Heart right ventricle (tissue), 16 donors: ENCODE measurements around the gene ACSS1. TPM values are rescaled to one million over a fixed set of nuclear protein-coding genes. Genes with fewer than 3 reads are reported as not detected.

Experiments used
- ATAC-seq, 8 donors: fragments of 200-7000 bp; cut with Tn5 transposase; one replicate each; pipeline ENCODE4 v1.9.1; 2020; ENCODE audit warnings: mild to moderate bottlenecking in 8 of 8, moderate library complexity in 8 of 8, moderate number of reproducible peaks in 1 of 8
- DNase-seq, 2 donors: peaks; one replicate each; pipeline ENCODE4 v3.0.0-alpha.2; 2020
- H3K27ac ChIP-seq, 10 donors: fragments of 200-600 bp; sonication (generic) in 2 of 10; one replicate each; pipeline versions ENCODE4 v1.5.0 to v1.8.0; 2020 to 2022; ENCODE audit warnings: mild to moderate bottlenecking in 3 of 10
- H3K27me3 ChIP-seq, 7 donors: fragments of 200-600 bp; one replicate each; pipeline ENCODE4 v1.8.0; 2021 to 2022; ENCODE audit warnings: mild to moderate bottlenecking in 2 of 7
- H3K36me3 ChIP-seq, 9 donors: fragments of 200-600 bp; sonication (generic) in 1 of 9; one replicate each; pipeline versions ENCODE4 v1.5.0 to v1.8.0; 2020 to 2022; ENCODE audit warnings: mild to moderate bottlenecking in 2 of 9
- H3K4me1 ChIP-seq, 9 donors: fragments of 200-600 bp; sonication (generic) in 1 of 9; one replicate each; pipeline versions ENCODE4 v1.5.0 to v1.8.0; 2020 to 2022; ENCODE audit warnings: mild to moderate bottlenecking in 4 of 9
- H3K4me3 ChIP-seq, 10 donors: fragments of 200-600 bp; sonication (generic) in 2 of 10; one replicate each; pipeline versions ENCODE4 v1.5.0 to v1.8.0; 2020 to 2022; ENCODE audit warnings: mild to moderate bottlenecking in 7 of 10, moderate library complexity in 2 of 10
- H3K9me3 ChIP-seq, 11 donors: fragments of 200-600 bp in 10 of 11; sonication (generic) in 2 of 11; one replicate each; pipeline versions ENCODE4 v1.5.0 to v1.8.0; 2013 to 2022; ENCODE audit warnings: mild to moderate bottlenecking in 2 of 11, control low read depth in 1 of 11, moderate library complexity in 1 of 11
- CTCF ChIP-seq, 9 donors: fragments of 200-600 bp; sonication (generic) in 2 of 9; IDR thresholded peaks; one replicate each; pipeline versions ENCODE4 v1.5.0 to v1.8.0; 2021 to 2022; ENCODE audit warnings: antibody characterized with exemption in 9 of 9, mild to moderate bottlenecking in 5 of 9, moderate library complexity in 1 of 9
- WGBS, 2 donors: extraction: QIAGEN DNeasy Blood & Tissue Kit; methylation state at CpG; one replicate each; pipeline ENCODE4 v1.1.7; 2013; ENCODE audit warnings: inconsistent platforms in 1 of 2; 5-methylcytosine and 5-hydroxymethylcytosine counted together
- intact Hi-C, 10 donors: fragments of 100-400 bp; cut with DNase I; formaldehyde crosslinking; loops; one replicate each; pipeline versions ENCODE4 v1.11.1 to v1.14.2; 2022
- polyA plus RNA-seq, 2 donors: library from polyadenylated mRNA; stranded (reverse); fragments of 200-250 nt; gene quantifications; one replicate each; pipeline ENCODE4 v1.2.3, GENCODE V29; 2013
- total RNA-seq, 10 donors: library from RNA; stranded (reverse); fragmentation: NEBNext Ultra II Directional in 3 of 10; extraction: Animal tissue kit (Norgen Biotek cat#: 25700) in 3 of 10; gene quantifications; one replicate each; pipeline versions ENCODE4 v1.2.1 to v1.2.4, GENCODE V29; 2021 to 2023
- donor health status: Arrhythmogenic right ventricular cardiomyopathy.
- donor health status: ischemic (EF 13 %, LVEDD 7.1; RV severe dilation, severe dysfunction).
- donor health status: healthy with polysubstance abuse.
- donor health status: DM: no; HTN: yes; CAD: no.
- donor health status: DM: no; HTN: no; CAD: no.
- donor health status: ischemic (EF 25% LVEDD 6.9; RV normal size, moderate dysfunction).
- donor health status: ischemic (EF 25% LVEDD 5.7; RV mildly dilated, moderate dysfunction).
- donor health status: healthy.
- donor health status: DM: yes; HTN: yes; CAD: no.
- donor health status: Ischemic cardiomyopathy.
- donor health status: ischemic (EF 35%, LVEDD 5.7; RV mildly dilated, moderate dysfunction).
- donor health status: nonischemic (EF 11% LVEDD 7.7; RV severe dilation, severe dysfunction).
- donor health status: DM: yes; HTN: yes; CAD: no.
- donor health status: PGD.
- donor health status: ischemic (EF 29% LVEDD 5.4; RV normal size, mild dysfunction).
- donor health status: nonischemic (EF 23%, LVEDD 6.1; RV moderate dilation, normal function).

Gene ACSS1
- total and polyA plus RNA-seq, 12 donors: 29.7 to 114 (median 84.9) TPM

GRCh38 chr20:24981790-24982189, 76.1 kb downstream of the ACSS1 start:
- peaks cover 0 to 4% (median 0%) of the 10 kb centered on the region in 11 donors for H3K9me3 ChIP-seq
- H3K27ac ChIP-seq: peak overlapping the region in 1 of 10 donors; percentile 80
- 88 to 89% methylated on average over 3 of the region's 3 CpGs for WGBS, 2 donors
- no peak for TF ChIP-seq CTCF (IDR thresholded peaks at IDR 0.05)
- intact Hi-C loops: no loop called here
- H3K36me3 ChIP-seq: peaks cover 0 to 63% (median 10%) of the 10 kb centered on the region in 9 donors
- peak in 1 of 2 donors; percentile 48 for DNase-seq
- H3K27me3 ChIP-seq: no peaks in the 10 kb centered on the region
- ATAC-seq: peak in 4 of 8 donors; percentile 40 to 64 (median 58)
- peaks cover 0 to 71% (median 16%) of the 10 kb centered on the region in 9 donors for H3K4me1 ChIP-seq
- H3K4me3 ChIP-seq: no peak overlapping the region

- no peak for DNase-seq
- peaks cover 0 to 9% (median 0%) of the 10 kb centered on the region in 11 donors for H3K9me3 ChIP-seq
- peaks cover 0 to 68% (median 10%) of the 10 kb centered on the region in 9 donors for H3K36me3 ChIP-seq
- peak overlapping the region in 1 of 10 donors; percentile 80 for H3K27ac ChIP-seq
- peaks cover 0 to 66% (median 16%) of the 10 kb centered on the region in 9 donors for H3K4me1 ChIP-seq
- H3K27me3 ChIP-seq: no peaks in the 10 kb centered on the region
- H3K4me3 ChIP-seq: no peak overlapping the region
- intact Hi-C loops: no loop called here
- ATAC-seq: no peak
- WGBS, 2 donors: 88% methylated on average over 4 of the region's 4 CpGs
- TF ChIP-seq CTCF (IDR thresholded peaks at IDR 0.05): no peak
These were observed 76.7 kb downstream of the ACSS1 start for GRCh38 chr20:24981282-24981681.

DNA sequence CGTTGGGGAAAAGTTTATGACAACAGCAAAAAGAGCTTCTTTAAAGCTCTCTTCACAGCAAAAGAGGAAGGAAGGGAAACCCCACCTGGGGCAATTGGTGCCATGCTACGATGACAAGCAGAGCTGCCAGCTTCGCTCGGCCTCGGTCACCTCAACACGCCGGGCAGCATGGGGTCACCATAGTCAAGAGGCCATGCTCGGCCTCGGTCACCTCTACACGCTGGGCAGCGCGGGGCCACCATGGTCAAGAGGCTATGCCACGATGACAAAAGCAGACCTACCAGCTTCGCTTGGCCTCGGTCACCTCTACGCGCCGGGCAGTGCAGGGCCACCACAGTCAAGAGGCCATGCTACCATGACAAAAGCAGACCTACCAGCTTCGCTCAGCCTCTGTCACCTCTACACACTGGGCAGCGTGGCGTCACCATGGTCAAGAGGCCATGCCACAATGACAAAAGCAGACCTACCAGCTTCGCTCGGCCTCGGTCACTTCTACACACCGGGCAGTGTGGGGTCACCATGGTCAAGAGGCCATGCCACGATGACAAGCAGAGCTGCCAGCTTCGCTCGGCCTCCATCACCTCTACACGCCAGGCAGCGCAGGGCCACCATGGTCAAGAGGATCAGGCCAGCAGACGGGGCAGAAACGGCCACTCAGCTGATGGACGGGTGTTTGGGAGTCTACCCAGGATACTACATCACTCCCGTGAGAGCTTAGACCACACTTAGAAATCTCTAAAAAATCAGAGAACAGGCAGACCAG, 77.5 kb downstream of the ACSS1 start:
- Histone ChIP-seq H3K4me1 (peaks cover 0 to 58% (median 8%) of the 10 kb centered on the region in 9 donors), H3K9me3 (peaks cover 0 to 13% (median 0%) of the 10 kb centered on the region in 11 donors), H3K4me3 (no peak overlapping the region), H3K27ac (peak overlapping the region in 1 of 10 donors; percentile 80), H3K36me3 (peaks cover 0 to 76% (median 10%) of the 10 kb centered on the region in 9 donors), H3K27me3 (no peaks in the 10 kb centered on the region)
- intact Hi-C loops: no loop called here
- WGBS, 2 donors: 96 to 97% methylated on average over 34 of the region's 34 CpGs
- ATAC-seq: peak in 3 of 8 donors; percentile 9 to 42 (median 14)
- no peak for TF ChIP-seq CTCF (IDR thresholded peaks at IDR 0.05)
- no peak for DNase-seq

GRCh38 chr20:24979036-24979960, 78.6 kb downstream of the ACSS1 start:
- intact Hi-C loops: no loop called here
- Histone ChIP-seq H3K36me3 (peaks cover 0 to 80% (median 10%) of the 10 kb centered on the region in 9 donors), H3K27ac (peak overlapping the region in 1 of 10 donors; percentile 80), H3K27me3 (no peaks in the 10 kb centered on the region), H3K9me3 (peaks cover 0 to 20% (median 0%) of the 10 kb centered on the region in 11 donors), H3K4me3 (no peak overlapping the region), H3K4me1 (peaks cover 0 to 48% (median 3%) of the 10 kb centered on the region in 9 donors)
- DNase-seq (no peak), ATAC-seq (peak in 1 of 8 donors; percentile 8)
- TF ChIP-seq CTCF (IDR thresholded peaks at IDR 0.05): no peak
- 96 to 98% methylated on average over 15 of the region's 15 CpGs for WGBS, 2 donors
